Measurements from ENCODE around the gene CRTAC1. TPM values are rescaled to one million over a fixed set of nuclear protein-coding genes. Genes with fewer than 3 reads are reported as not detected.

CRTAC1 gene
- total and polyA plus RNA-seq, 9 of the 15 experiments (the other 6 are each of a cell fraction or from before 2014, with no cell fraction given): not detected

DNA sequence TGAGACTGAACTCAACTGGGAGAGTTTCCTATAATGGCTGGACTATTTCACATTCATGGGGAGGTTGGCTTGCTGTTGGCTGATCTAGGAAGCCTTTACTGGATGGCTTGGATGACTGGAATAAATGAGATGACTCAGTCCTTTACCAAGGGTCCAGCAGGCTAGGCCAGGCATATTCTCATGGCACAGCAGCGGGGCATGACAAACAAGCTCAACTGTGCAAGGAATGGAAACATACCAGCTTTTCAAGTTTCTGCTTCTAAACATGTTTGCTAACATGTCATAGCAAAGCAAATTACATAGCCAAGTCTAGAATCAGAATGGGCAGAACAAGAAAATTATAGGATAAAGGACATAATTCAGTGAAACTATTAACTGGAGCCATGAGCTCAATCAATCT lies 46.8 kb upstream of the CRTAC1 start:
- ATAC-seq (no peak), DNase-seq (ENCODE audit: extremely low read depth in 1 of 4, low spot score in 3 of 4) (no peak), FAIRE-seq (no peak)
- no peaks in the 10 kb centered on the region for H3K9me3 ChIP-seq (replicated peaks; ENCODE audit: control insufficient read depth, insufficient read depth, low read depth, low read length)
- H2AFZ ChIP-seq (ENCODE audit: low read depth, low read length): no peak overlapping the region
- BruUV-seq (replicated peaks): no TSS peak
- H3K4me1 ChIP-seq (replicated peaks in 1 of 2; ENCODE audit: control insufficient read depth in 2 of 2, insufficient read depth in 2 of 2, low read length in 2 of 2): no peaks in the 10 kb centered on the region
- H3K27me3 ChIP-seq (ENCODE audit: control insufficient read depth in 2 of 2, insufficient read depth in 2 of 2, low read length in 2 of 2): no peaks in the 10 kb centered on the region; a peak in 2 of 5 replicates
- H3K27ac ChIP-seq (ENCODE audit: extremely low read depth, low read depth, low read length): no peak overlapping the region
- H3K4me3 ChIP-seq: no peak overlapping the region
- 0% methylated on average over 1 of the region's 1 CpG for WGBS (ENCODE audit: insufficient coverage, low coverage, missing lambda C conversion rate)
- POLR2A ChIA-PET: no interaction called here
- H4K20me1 ChIP-seq (replicated peaks; ENCODE audit: control insufficient read depth, insufficient read depth, low read length): no peaks in the 10 kb centered on the region
- H3K9me1 ChIP-seq (ENCODE audit: control insufficient read depth, insufficient read depth, low read length): no peaks in the 10 kb centered on the region
- in situ Hi-C loops (cut with MboI): no loop called here
- intact Hi-C loops (cut with micrococcal nuclease): no loop called here
- CTCF ChIA-PET (ENCODE audit: low intra/inter-chr PET ratio): no interaction called here
- no peaks in the 10 kb centered on the region for H3K36me3 ChIP-seq (ENCODE audit: control insufficient read depth, insufficient read depth, low read length)
- no peak overlapping the region for H3K4me2 ChIP-seq (ENCODE audit: insufficient read depth, low read length)
- H3K79me2 ChIP-seq (ENCODE audit: control insufficient read depth, insufficient read depth, low read length): no peaks in the 10 kb centered on the region
- no peak overlapping the region for H3K9ac ChIP-seq (ENCODE audit: insufficient read depth in 1 of 2, low read depth in 2 of 2, low read length in 2 of 2)
- no peak for TF ChIP-seq ZNF77 (CRISPR knock-in tag; IDR thresholded peaks at IDR 0.05)
- TF ChIP-seq, protein P1, sequence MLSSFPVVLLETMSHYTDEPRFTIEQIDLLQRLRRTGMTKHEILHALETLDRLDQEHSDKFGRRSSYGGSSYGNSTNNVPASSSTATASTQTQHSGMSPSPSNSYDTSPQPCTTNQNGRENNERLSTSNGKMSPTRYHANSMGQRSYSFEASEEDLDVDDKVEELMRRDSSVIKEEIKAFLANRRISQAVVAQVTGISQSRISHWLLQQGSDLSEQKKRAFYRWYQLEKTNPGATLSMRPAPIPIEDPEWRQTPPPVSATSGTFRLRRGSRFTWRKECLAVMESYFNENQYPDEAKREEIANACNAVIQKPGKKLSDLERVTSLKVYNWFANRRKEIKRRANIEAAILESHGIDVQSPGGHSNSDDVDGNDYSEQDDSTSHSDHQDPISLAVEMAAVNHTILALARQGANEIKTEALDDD (IDR thresholded peaks at IDR 0.05): no peak
- no peak for TF ChIP-seq SREBF2 (CRISPR knock-in tag; IDR thresholded peaks at IDR 0.05)
- TF ChIP-seq, protein P2, sequence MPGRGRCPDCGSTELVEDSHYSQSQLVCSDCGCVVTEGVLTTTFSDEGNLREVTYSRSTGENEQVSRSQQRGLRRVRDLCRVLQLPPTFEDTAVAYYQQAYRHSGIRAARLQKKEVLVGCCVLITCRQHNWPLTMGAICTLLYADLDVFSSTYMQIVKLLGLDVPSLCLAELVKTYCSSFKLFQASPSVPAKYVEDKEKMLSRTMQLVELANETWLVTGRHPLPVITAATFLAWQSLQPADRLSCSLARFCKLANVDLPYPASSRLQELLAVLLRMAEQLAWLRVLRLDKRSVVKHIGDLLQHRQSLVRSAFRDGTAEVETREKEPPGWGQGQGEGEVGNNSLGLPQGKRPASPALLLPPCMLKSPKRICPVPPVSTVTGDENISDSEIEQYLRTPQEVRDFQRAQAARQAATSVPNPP (IDR thresholded peaks at IDR 0.05; ENCODE audit: borderline replicate concordance, insufficient read depth, insufficient read length): no peak
- no peak for TF ChIP-seq FOXA1 (IDR thresholded peaks at IDR 0.05; ENCODE audit: borderline replicate concordance)
- no peak for TF ChIP-seq CREBBP (IDR thresholded peaks at IDR 0.05; ENCODE audit: low read depth, low read length)
- TF ChIP-seq, protein P3, sequence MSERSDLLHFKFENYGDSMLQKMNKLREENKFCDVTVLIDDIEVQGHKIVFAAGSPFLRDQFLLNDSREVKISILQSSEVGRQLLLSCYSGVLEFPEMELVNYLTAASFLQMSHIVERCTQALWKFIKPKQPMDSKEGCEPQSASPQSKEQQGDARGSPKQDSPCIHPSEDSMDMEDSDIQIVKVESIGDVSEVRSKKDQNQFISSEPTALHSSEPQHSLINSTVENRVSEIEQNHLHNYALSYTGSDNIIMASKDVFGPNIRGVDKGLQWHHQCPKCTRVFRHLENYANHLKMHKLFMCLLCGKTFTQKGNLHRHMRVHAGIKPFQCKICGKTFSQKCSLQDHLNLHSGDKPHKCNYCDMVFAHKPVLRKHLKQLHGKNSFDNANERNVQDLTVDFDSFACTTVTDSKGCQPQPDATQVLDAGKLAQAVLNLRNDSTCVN (CRISPR knock-in tag; IDR thresholded peaks at IDR 0.05): no peak
- TF ChIP-seq NFXL1 (CRISPR knock-in tag; IDR thresholded peaks at IDR 0.05): no peak
- no peak for TF ChIP-seq BRCA1 (IDR thresholded peaks at IDR 0.05)
- TF ChIP-seq BRCA1 (CRISPR knock-in tag; IDR thresholded peaks at IDR 0.05): no peak
- TF ChIP-seq POLR2G (IDR thresholded peaks at IDR 0.05; ENCODE audit: low read depth, low read length): no peak
- no peak for TF ChIP-seq TEAD1 (CRISPR knock-in tag; IDR thresholded peaks at IDR 0.05)
- TF ChIP-seq, protein P4, sequence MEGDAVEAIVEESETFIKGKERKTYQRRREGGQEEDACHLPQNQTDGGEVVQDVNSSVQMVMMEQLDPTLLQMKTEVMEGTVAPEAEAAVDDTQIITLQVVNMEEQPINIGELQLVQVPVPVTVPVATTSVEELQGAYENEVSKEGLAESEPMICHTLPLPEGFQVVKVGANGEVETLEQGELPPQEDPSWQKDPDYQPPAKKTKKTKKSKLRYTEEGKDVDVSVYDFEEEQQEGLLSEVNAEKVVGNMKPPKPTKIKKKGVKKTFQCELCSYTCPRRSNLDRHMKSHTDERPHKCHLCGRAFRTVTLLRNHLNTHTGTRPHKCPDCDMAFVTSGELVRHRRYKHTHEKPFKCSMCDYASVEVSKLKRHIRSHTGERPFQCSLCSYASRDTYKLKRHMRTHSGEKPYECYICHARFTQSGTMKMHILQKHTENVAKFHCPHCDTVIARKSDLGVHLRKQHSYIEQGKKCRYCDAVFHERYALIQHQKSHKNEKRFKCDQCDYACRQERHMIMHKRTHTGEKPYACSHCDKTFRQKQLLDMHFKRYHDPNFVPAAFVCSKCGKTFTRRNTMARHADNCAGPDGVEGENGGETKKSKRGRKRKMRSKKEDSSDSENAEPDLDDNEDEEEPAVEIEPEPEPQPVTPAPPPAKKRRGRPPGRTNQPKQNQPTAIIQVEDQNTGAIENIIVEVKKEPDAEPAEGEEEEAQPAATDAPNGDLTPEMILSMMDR (IDR thresholded peaks at IDR 0.05 in 2 of 3, conservative IDR thresholded peaks at IDR 0.05 in 1 of 3; ENCODE audit: insufficient read depth in 2 of 3, low read depth in 1 of 3, low read length in 3 of 3): no peak
- no peak for TF ChIP-seq ZNF282 (CRISPR knock-in tag; IDR thresholded peaks at IDR 0.05)
- TF ChIP-seq MTA3 (IDR thresholded peaks at IDR 0.05; ENCODE audit: borderline replicate concordance): no peak
- TF ChIP-seq, protein P5, sequence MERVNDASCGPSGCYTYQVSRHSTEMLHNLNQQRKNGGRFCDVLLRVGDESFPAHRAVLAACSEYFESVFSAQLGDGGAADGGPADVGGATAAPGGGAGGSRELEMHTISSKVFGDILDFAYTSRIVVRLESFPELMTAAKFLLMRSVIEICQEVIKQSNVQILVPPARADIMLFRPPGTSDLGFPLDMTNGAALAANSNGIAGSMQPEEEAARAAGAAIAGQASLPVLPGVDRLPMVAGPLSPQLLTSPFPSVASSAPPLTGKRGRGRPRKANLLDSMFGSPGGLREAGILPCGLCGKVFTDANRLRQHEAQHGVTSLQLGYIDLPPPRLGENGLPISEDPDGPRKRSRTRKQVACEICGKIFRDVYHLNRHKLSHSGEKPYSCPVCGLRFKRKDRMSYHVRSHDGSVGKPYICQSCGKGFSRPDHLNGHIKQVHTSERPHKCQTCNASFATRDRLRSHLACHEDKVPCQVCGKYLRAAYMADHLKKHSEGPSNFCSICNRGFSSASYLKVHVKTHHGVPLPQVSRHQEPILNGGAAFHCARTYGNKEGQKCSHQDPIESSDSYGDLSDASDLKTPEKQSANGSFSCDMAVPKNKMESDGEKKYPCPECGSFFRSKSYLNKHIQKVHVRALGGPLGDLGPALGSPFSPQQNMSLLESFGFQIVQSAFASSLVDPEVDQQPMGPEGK (CRISPR knock-in tag; IDR thresholded peaks at IDR 0.05; ENCODE audit: borderline replicate concordance): no peak
